Ishikawa (cell line): ENCODE results near the gene PRCC.

Experiments used
- FOXM1 ChIP-seq: IDR thresholded peaks from 2 replicates; pipeline ENCODE4 v1.6.1; 2012; ENCODE audit warnings: low read depth, borderline replicate concordance
- REST ChIP-seq: IDR thresholded peaks from 2 replicates; pipeline ENCODE4 v1.6.1; 2012; ENCODE audit warnings: low read depth, mild to moderate bottlenecking

GRCh38 chr1:156844102-156844501 is 76.8 kb downstream of the PRCC start:
- TF ChIP-seq REST (no peak), FOXM1 (no peak)
